WERI-Rb-1 (cell line): ENCODE measurements around the gene UBE2L3.
"Not testable (repeated sequence)": the region's sequence is repeated elsewhere in the genome, so short reads cannot be mapped to it uniquely, and the experiment has no call there.

Source experiments
- DNase-seq: peaks from one replicate; pipeline ENCODE4 v3.0.0-alpha.2; 2020
- H3K27ac ChIP-seq: fragments of 250-450 bp; sonication (Bioruptor Pico); 2 replicates; pipeline ENCODE4 v1.5.1; 2020; ENCODE audit warnings: mild to moderate bottlenecking, moderate library complexity
- H3K27me3 ChIP-seq: fragments of 250-450 bp; sonication (Bioruptor Pico); 2 replicates; pipeline ENCODE4 v1.5.1; 2021; ENCODE audit warnings: mild to moderate bottlenecking, low read depth, moderate library complexity; ENCODE audit not compliant: insufficient read depth, severe bottlenecking
- H3K36me3 ChIP-seq: fragments of 250-450 bp; sonication (Bioruptor Pico); 2 replicates; pipeline ENCODE4 v1.5.1; 2020; ENCODE audit warnings: mild to moderate bottlenecking, moderate library complexity
- H3K4me3 ChIP-seq: 2 replicates; pipeline ENCODE4 v1.5.1; 2011; ENCODE audit warnings: low read depth, mild to moderate bottlenecking, control low read depth, low read length
- H3K9me3 ChIP-seq: fragments of 250-450 bp; sonication (Bioruptor Pico); 2 replicates; pipeline ENCODE4 v1.5.1; 2021; ENCODE audit warnings: mild to moderate bottlenecking, moderate library complexity; ENCODE audit not compliant: severe bottlenecking
- TF ChIP-seq, protein P1 (sequence below): IDR thresholded peaks from 2 replicates; pipeline ENCODE4 v1.5.1; 2011; ENCODE audit warnings: low read depth, mild to moderate bottlenecking, control low read depth, inconsistent platforms, low read length

UBE2L3 gene

GRCh38 chr22:21570398-21570797 is 2.9 kb downstream of the UBE2L3 start:
- Histone ChIP-seq H3K4me3 (no peak overlapping the region), H3K27ac (no peak overlapping the region), H3K9me3 (no peaks in the 10 kb centered on the region), H3K27me3 (no peaks in the 10 kb centered on the region), H3K36me3 (peaks cover 33% of the 10 kb centered on the region)
- TF ChIP-seq, protein P1, sequence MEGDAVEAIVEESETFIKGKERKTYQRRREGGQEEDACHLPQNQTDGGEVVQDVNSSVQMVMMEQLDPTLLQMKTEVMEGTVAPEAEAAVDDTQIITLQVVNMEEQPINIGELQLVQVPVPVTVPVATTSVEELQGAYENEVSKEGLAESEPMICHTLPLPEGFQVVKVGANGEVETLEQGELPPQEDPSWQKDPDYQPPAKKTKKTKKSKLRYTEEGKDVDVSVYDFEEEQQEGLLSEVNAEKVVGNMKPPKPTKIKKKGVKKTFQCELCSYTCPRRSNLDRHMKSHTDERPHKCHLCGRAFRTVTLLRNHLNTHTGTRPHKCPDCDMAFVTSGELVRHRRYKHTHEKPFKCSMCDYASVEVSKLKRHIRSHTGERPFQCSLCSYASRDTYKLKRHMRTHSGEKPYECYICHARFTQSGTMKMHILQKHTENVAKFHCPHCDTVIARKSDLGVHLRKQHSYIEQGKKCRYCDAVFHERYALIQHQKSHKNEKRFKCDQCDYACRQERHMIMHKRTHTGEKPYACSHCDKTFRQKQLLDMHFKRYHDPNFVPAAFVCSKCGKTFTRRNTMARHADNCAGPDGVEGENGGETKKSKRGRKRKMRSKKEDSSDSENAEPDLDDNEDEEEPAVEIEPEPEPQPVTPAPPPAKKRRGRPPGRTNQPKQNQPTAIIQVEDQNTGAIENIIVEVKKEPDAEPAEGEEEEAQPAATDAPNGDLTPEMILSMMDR: no peak
- no peak for DNase-seq

- TF ChIP-seq, protein P1: no peak
- Histone ChIP-seq H3K27ac (no peak overlapping the region), H3K4me3 (no peak overlapping the region), H3K36me3 (peaks cover 33% of the 10 kb centered on the region), H3K27me3 (no peaks in the 10 kb centered on the region), H3K9me3 (no peaks in the 10 kb centered on the region)
- no peak for DNase-seq
These were observed 4.2 kb downstream of the UBE2L3 start for GRCh38 chr22:21571679-21572078.

- peaks cover 40% of the 10 kb centered on the region for H3K36me3 ChIP-seq
- TF ChIP-seq, protein P1: no peak
- no peaks in the 10 kb centered on the region for H3K9me3 ChIP-seq
- DNase-seq: no peak
- H3K27ac ChIP-seq: no peak overlapping the region
- H3K4me3 ChIP-seq: no peak overlapping the region
- H3K27me3 ChIP-seq: no peaks in the 10 kb centered on the region
These were observed 5.8 kb downstream of the UBE2L3 start for GRCh38 chr22:21573293-21573734.

GRCh38 chr22:21573750-21574494 is 6.4 kb downstream of the UBE2L3 start:
- Histone ChIP-seq H3K27me3 (no peaks in the 10 kb centered on the region), H3K27ac (no peak overlapping the region), H3K36me3 (peaks cover 40% of the 10 kb centered on the region), H3K9me3 (no peaks in the 10 kb centered on the region), H3K4me3 (no peak overlapping the region)
- TF ChIP-seq, protein P1: no peak
- no peak for DNase-seq

DNA sequence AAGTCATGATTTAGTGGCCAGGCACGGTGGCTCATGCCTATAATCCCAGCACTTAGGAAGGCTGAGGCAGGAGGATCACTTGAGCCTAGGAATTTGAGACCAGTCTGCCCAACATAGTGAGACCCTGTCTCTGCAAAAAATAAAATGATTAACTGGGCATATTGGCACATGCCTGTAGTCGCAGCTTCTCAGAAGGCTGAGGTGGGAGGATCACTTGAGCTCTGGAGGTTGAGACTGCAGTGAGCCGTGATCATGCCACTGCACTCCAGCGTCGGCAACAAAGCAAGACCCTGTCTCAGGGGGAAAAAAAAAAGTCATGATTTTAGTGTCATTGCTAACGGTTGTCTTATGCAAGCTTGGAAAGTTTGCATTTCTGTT is 11.9 kb downstream of the UBE2L3 start:
- no peaks in the 10 kb centered on the region for H3K27me3 ChIP-seq
- H3K36me3 ChIP-seq: peaks cover 15% of the 10 kb centered on the region
- TF ChIP-seq, protein P1: no peak
- no peak overlapping the region for H3K4me3 ChIP-seq
- H3K27ac ChIP-seq: no peak overlapping the region
- no peak for DNase-seq
- no peaks in the 10 kb centered on the region for H3K9me3 ChIP-seq

DNA sequence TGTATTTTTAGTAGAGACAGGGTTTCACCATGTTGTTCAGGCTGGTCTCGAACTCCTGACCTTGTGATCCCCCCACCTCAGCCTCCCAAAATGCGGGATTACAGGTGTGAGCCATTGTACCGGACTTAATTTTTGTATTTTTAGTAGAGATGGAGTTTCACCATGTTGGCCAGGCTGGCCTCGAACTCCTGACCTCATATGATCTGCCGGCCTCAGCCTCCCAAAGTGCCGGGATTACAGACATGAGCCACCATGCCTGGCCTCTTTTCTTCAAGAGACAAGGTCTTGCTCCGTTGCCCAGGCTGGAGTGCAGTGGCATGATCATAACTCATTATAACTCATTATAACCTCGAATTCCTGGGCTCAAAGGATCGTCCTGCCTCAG is 13.1 kb downstream of the UBE2L3 start:
- H3K9me3 ChIP-seq, H3K27me3 ChIP-seq, DNase-seq, H3K4me3 ChIP-seq, H3K27ac ChIP-seq: not testable (repeated sequence)
- H3K36me3 ChIP-seq: peaks cover 18% of the 10 kb centered on the region

GRCh38 chr22:21581009-21581713 is 13.6 kb downstream of the UBE2L3 start:
- not testable (repeated sequence) for H3K9me3 ChIP-seq, DNase-seq, H3K4me3 ChIP-seq, H3K27me3 ChIP-seq, H3K27ac ChIP-seq
- H3K36me3 ChIP-seq: peaks cover 18% of the 10 kb centered on the region
